Heart left ventricle (tissue), 13 donors: ENCODE measurements around the gene PLA2G4F.

Experiments used
- CTCF ChIP-seq, 12 donors: fragments of 200-600 bp; sonication (generic) in 4 of 12; IDR thresholded peaks; one replicate each; pipeline versions ENCODE4 v1.5.0 to v1.8.0; 2018 to 2022; ENCODE audit warnings: antibody characterized with exemption in 12 of 12, mild to moderate bottlenecking in 5 of 12
- POLR2A ChIP-seq, 2 donors: fragments of 450-650 bp; IDR thresholded peaks; one replicate each; pipeline ENCODE4 v1.6.1; 2017; ENCODE audit warnings: antibody characterized with exemption in 2 of 2, mild to moderate bottlenecking in 2 of 2, moderate library complexity in 2 of 2
- donor health status: ischemic (EF 13 %, LVEDD 7.1; RV severe dilation, severe dysfunction).
- donor health status: DM: no; HTN: yes; CAD: no.
- donor health status: DM: no; HTN: no; CAD: no.
- donor health status: ischemic (EF 25% LVEDD 6.9; RV normal size, moderate dysfunction).
- donor health status: ischemic (EF 25% LVEDD 5.7; RV mildly dilated, moderate dysfunction).
- donor health status: ischemic (EF 35%, LVEDD 5.7; RV mildly dilated, moderate dysfunction).
- donor health status: nonischemic (EF 11% LVEDD 7.7; RV severe dilation, severe dysfunction).
- donor health status: DM: yes; HTN: yes; CAD: no.
- donor health status: PGD.
- donor health status: ischemic (EF 29% LVEDD 5.4; RV normal size, mild dysfunction).
- donor health status: nonischemic (EF 23%, LVEDD 6.1; RV moderate dilation, normal function).

GRCh38 chr15:42129364-42129763 is 27.1 kb downstream of the PLA2G4F start:
- TF ChIP-seq POLR2A (IDR thresholded peaks at IDR 0.05) (no peak), CTCF (IDR thresholded peaks at IDR 0.05) (no peak)
